Kidney (tissue), 14 donors: Measurements from ENCODE around the gene STX16. TPM values are rescaled to one million over a fixed set of nuclear protein-coding genes. Genes with fewer than 3 reads are reported as not detected.
A peak's percentile ranks its signal among the peaks of the same experiment; 100 is the strongest.

Experiments used
- DNase-seq, 5 donors: peaks; one replicate each; pipeline ENCODE4 v3.0.0-alpha.2; 2013 to 2020
- FAIRE-seq: peaks from 2 replicates; lab custom pipeline; 2012; peaks lifted over from hg19 to GRCh38; lab: Jason Lieb, UNC
- H3K27ac ChIP-seq, 2 donors: one replicate each; pipeline ENCODE4 v1.7.0; 2013; ENCODE audit warnings: low read depth in 2 of 2, low read length in 2 of 2, inconsistent platforms in 1 of 2
- H3K27me3 ChIP-seq: one replicate; pipeline ENCODE4 v1.7.1; 2013; ENCODE audit warnings: low read length, inconsistent platforms; ENCODE audit not compliant: control insufficient read depth, insufficient read depth
- H3K36me3 ChIP-seq, 3 donors: one replicate each; pipeline versions ENCODE4 v1.7.0 to v1.7.1; 2013; ENCODE audit warnings: low read length in 3 of 3, control low read depth in 1 of 3, inconsistent platforms in 1 of 3; ENCODE audit not compliant: insufficient read depth in 3 of 3, control insufficient read depth in 2 of 3
- H3K4me1 ChIP-seq, 3 donors: one replicate each; pipeline versions ENCODE4 v1.7.0 to v1.7.1; 2013; ENCODE audit warnings: low read length in 3 of 3, inconsistent platforms in 1 of 3, low read depth in 1 of 3; ENCODE audit not compliant: control insufficient read depth in 2 of 3, insufficient read depth in 2 of 3
- H3K4me3 ChIP-seq, 3 donors: one replicate each; pipeline versions ENCODE4 v1.7.0 to v1.8.1; 2013; ENCODE audit warnings: low read length in 3 of 3, control low read depth in 1 of 3, inconsistent platforms in 1 of 3
- H3K9ac ChIP-seq, 3 donors: one replicate each; pipeline versions ENCODE4 v1.7.0 to v1.7.1; 2013; ENCODE audit warnings: low read length in 3 of 3, control low read depth in 1 of 3, inconsistent platforms in 1 of 3
- H3K9me3 ChIP-seq, 3 donors: one replicate each; pipeline versions ENCODE4 v1.7.0 to v1.7.1; 2013; ENCODE audit warnings: low read length in 3 of 3, control low read depth in 1 of 3, inconsistent platforms in 1 of 3; ENCODE audit not compliant: control insufficient read depth in 2 of 3, insufficient read depth in 1 of 3
- CTCF ChIP-seq: IDR thresholded peaks from 3 replicates; pipeline ENCODE4 v1.5.1; 2012; ENCODE audit warnings: mild to moderate bottlenecking, moderate library complexity, borderline replicate concordance; ENCODE audit not compliant: insufficient read depth; ENCODE audit errors: extremely low read depth
- intact Hi-C: fragments of 100-400 bp; cut with DNase I; formaldehyde crosslinking; loops from one replicate; pipeline ENCODE4 v1.11.1; 2022
- polyA plus RNA-seq: library from polyadenylated mRNA; stranded (reverse); fragments of 350-450 nt; fragmentation: Illumina TruSeq; extraction: RNeasy Lipid Tissue Mini Kit (QIAGEN cat#74804); gene quantifications from one replicate; pipeline ENCODE4 v1.2.3, GENCODE V29; 2014; ENCODE audit warnings: low read depth, low replicate concordance; ENCODE audit not compliant: insufficient read depth
- total RNA-seq: library from RNA; stranded (reverse); fragmentation: NEBNext Ultra II Directional; extraction: Animal tissue kit (Norgen Biotek cat#: 25700); gene quantifications from one replicate; pipeline ENCODE4 v1.2.1, GENCODE V29; 2021
- donor health status: control.
- donor health status: control.
- donor health status: control.
- donor health status: control.
- donor health status: control.
- donor health status: DM: yes; HTN: yes; CAD: no.
- donor health status: Normal renal cell carcinoma (clear cell type).

Gene STX16
- total and polyA plus RNA-seq, 2 donors from 2014 or later: 20.6 to 60.7 TPM

GRCh38 chr20:58693226-58694006 lies 42.3 kb downstream of the STX16 start:
- peak in 3 of 5 donors; percentile 43 to 80 (median 65) for DNase-seq
- TF ChIP-seq CTCF: no peak
- intact Hi-C loops: no loop called here
- H3K4me1 ChIP-seq: peaks cover 0 to 21% (median 0%) of the 10 kb centered on the region in 3 donors
- no peak for FAIRE-seq
- no peaks in the 10 kb centered on the region for H3K27me3 ChIP-seq
- H3K9me3 ChIP-seq: no peaks in the 10 kb centered on the region
- H3K27ac ChIP-seq: peak overlapping the region in 1 of 2 donors; percentile 7
- peaks cover 7 to 34% (median 9%) of the 10 kb centered on the region in 3 donors for H3K36me3 ChIP-seq
- peak overlapping the region in 2 of 3 donors; percentile 49 to 76 for H3K9ac ChIP-seq
- H3K4me3 ChIP-seq: peak overlapping the region in 2 of 3 donors; percentile 53 to 54

- intact Hi-C loops: no loop called here
- Histone ChIP-seq H3K4me1 (peaks cover 0 to 17% (median 0%) of the 10 kb centered on the region in 3 donors), H3K9me3 (no peaks in the 10 kb centered on the region), H3K9ac (peak overlapping the region in 1 of 3 donors; percentile 38), H3K27me3 (no peaks in the 10 kb centered on the region), H3K4me3 (peak overlapping the region in 1 of 3 donors; percentile 54), H3K36me3 (peaks cover 7 to 39% (median 9%) of the 10 kb centered on the region in 3 donors), H3K27ac (no peak overlapping the region)
- peak in 2 of 5 donors; percentile 31 to 74 for DNase-seq
- no peak for FAIRE-seq
- no peak for TF ChIP-seq CTCF
These were observed 43.4 kb downstream of the STX16 start for GRCh38 chr20:58694241-58695083.

GRCh38 chr20:58695084-58695722 lies 44.1 kb downstream of the STX16 start:
- FAIRE-seq: no peak

More at GRCh38 chr20:58695084-58695722, 44.1 kb downstream of the STX16 start:
- intact Hi-C loops: no loop called here
- no peak for TF ChIP-seq CTCF
- H3K4me1 ChIP-seq: peaks cover 0 to 17% (median 0%) of the 10 kb centered on the region in 3 donors
- H3K4me3 ChIP-seq: peak overlapping the region in 1 of 3 donors; percentile 7
- DNase-seq: peak in 1 of 5 donors; percentile 30
- H3K9ac ChIP-seq: no peak overlapping the region
- H3K36me3 ChIP-seq: peaks cover 7 to 40% (median 12%) of the 10 kb centered on the region in 3 donors
- no peaks in the 10 kb centered on the region for H3K9me3 ChIP-seq
- no peak overlapping the region for H3K27ac ChIP-seq
- no peaks in the 10 kb centered on the region for H3K27me3 ChIP-seq
